Neutrophil (primary cell): Measurements from ENCODE around the gene KIF25.
"Not testable (repeated sequence)": the region's sequence is repeated elsewhere in the genome, so short reads cannot be mapped to it uniquely, and the experiment has no call there.

Experiments used
- H3K27ac ChIP-seq: fragments of 200-600 bp; sonication (generic); 2 replicates; pipeline ENCODE4 v1.5.1; 2016; ENCODE audit warnings: mild to moderate bottlenecking, moderate library complexity
- H3K27me3 ChIP-seq: fragments of 200-600 bp; sonication (generic); 2 replicates; pipeline ENCODE4 v1.6.0; 2016; ENCODE audit warnings: mild to moderate bottlenecking
- H3K36me3 ChIP-seq: fragments of 200-600 bp; sonication (generic); 2 replicates; pipeline ENCODE4 v1.5.1; 2017
- H3K4me1 ChIP-seq, 2 experiments: fragments of 200-600 bp in 1 of 2; sonication (generic) in 1 of 2; 1 replicate in 1 of 2; 2 replicates in 1 of 2; pipeline versions ENCODE4 v1.5.1 to v1.6.1; 2013 to 2016; ENCODE audit warnings: low read depth in 1 of 2, low read length in 1 of 2, mild to moderate bottlenecking in 1 of 2, moderate library complexity in 1 of 2; ENCODE audit not compliant: control insufficient read depth in 1 of 2, insufficient read depth in 1 of 2
- H3K4me3 ChIP-seq, 2 experiments: fragments of 200-600 bp in 1 of 2; sonication (generic) in 1 of 2; 1 replicate in 1 of 2; 2 replicates in 1 of 2; pipeline ENCODE4 v1.5.1; 2013 to 2016; ENCODE audit warnings: low read depth in 1 of 2, low read length in 1 of 2, mild to moderate bottlenecking in 1 of 2, moderate library complexity in 1 of 2
- H3K9me3 ChIP-seq: fragments of 200-600 bp; sonication (generic); 2 replicates; pipeline ENCODE4 v1.5.1; 2016
- CTCF ChIP-seq: fragments of 200-600 bp; sonication (generic); IDR thresholded peaks from 2 replicates; pipeline ENCODE4 v1.5.1; 2016; ENCODE audit warnings: antibody characterized with exemption

The KIF25 gene

GRCh38 chr6:168000198-168001028 lies 2.9 kb downstream of the KIF25 start:
- Histone ChIP-seq H3K4me3 (no peak overlapping the region), H3K27ac (no peak overlapping the region), H3K4me1 (no peaks in the 10 kb centered on the region), H3K36me3 (no peaks in the 10 kb centered on the region), H3K27me3 (no peaks in the 10 kb centered on the region), H3K9me3 (no peaks in the 10 kb centered on the region)
- no peak for TF ChIP-seq CTCF

- Histone ChIP-seq H3K27me3 (no peaks in the 10 kb centered on the region), H3K9me3 (no peaks in the 10 kb centered on the region), H3K4me3 (no peak overlapping the region), H3K36me3 (no peaks in the 10 kb centered on the region), H3K27ac (no peak overlapping the region), H3K4me1 (no peaks in the 10 kb centered on the region)
- TF ChIP-seq CTCF = no peak
Observed at GRCh38 chr6:168001029-168001332, 3.5 kb downstream of the KIF25 start.

GRCh38 chr6:168001514-168001913 lies 4.0 kb downstream of the KIF25 start:
- H3K9me3 ChIP-seq, H3K27ac ChIP-seq, H3K4me1 ChIP-seq, H3K36me3 ChIP-seq, H3K4me3 ChIP-seq, H3K27me3 ChIP-seq: not testable (repeated sequence)

GRCh38 chr6:168002804-168003203 lies 5.3 kb downstream of the KIF25 start:
- Histone ChIP-seq H3K9me3 (no peaks in the 10 kb centered on the region), H3K4me3 (no peak overlapping the region), H3K27ac (no peak overlapping the region), H3K27me3 (no peaks in the 10 kb centered on the region), H3K36me3 (no peaks in the 10 kb centered on the region), H3K4me1 (no peaks in the 10 kb centered on the region)
- no peak for TF ChIP-seq CTCF

- TF ChIP-seq CTCF = no peak
- H3K27ac ChIP-seq = no peak overlapping the region
- H3K4me1 ChIP-seq = no peaks in the 10 kb centered on the region
- no peaks in the 10 kb centered on the region for H3K27me3 ChIP-seq
- H3K4me3 ChIP-seq = no peak overlapping the region
- H3K9me3 ChIP-seq = no peaks in the 10 kb centered on the region
- H3K36me3 ChIP-seq = no peaks in the 10 kb centered on the region
Observed at GRCh38 chr6:168004023-168004422, 6.6 kb downstream of the KIF25 start.

GRCh38 chr6:168004945-168005344 lies 7.5 kb downstream of the KIF25 start:
- no peaks in the 10 kb centered on the region for H3K4me1 ChIP-seq
- no peak for TF ChIP-seq CTCF
- H3K36me3 ChIP-seq = no peaks in the 10 kb centered on the region
- no peak overlapping the region for H3K4me3 ChIP-seq
- H3K27ac ChIP-seq = no peak overlapping the region
- H3K9me3 ChIP-seq = no peaks in the 10 kb centered on the region
- no peaks in the 10 kb centered on the region for H3K27me3 ChIP-seq
